IMR-90 (cell line): Measurements from ENCODE around the gene CXADR. TPM values are rescaled to one million over a fixed set of nuclear protein-coding genes. Genes with fewer than 3 reads are reported as not detected.

Experiments
- ATAC-seq: fragments of 200-7000 bp; cut with Tn5 transposase; 2 replicates; pipeline ENCODE4 v1.9.1; 2020; ENCODE audit warnings: low read depth, mild to moderate bottlenecking, moderate library complexity
- BruUV-seq: library from RNA; stranded (reverse); fragments of 400-500 nt; replicated peaks from 2 replicates; lab custom pipeline; 2021; lab: Mats Ljungman, UMichigan
- CTCF ChIA-PET: fragments of 300-600 bp; formaldehyde crosslinking; extraction: SDS; loops from one replicate; lab custom pipeline; 2021; ENCODE audit warnings: antibody characterized with exemption; lab: Yijun Ruan, JAX
- POLR2A ChIA-PET: fragments of 300-600 bp; sonication (Branson Sonifier 250); formaldehyde crosslinking; loops from one replicate; lab custom pipeline; 2022; ENCODE audit warnings: antibody characterized with exemption; ENCODE audit not compliant: unreplicated experiment; lab: Charles Lee
- DNase-seq: peaks from one replicate; pipeline ENCODE4 v3.0.0; 2013
- H2AFZ ChIP-seq: replicated peaks from 2 replicates; pipeline ENCODE3; 2013; ENCODE audit warnings: low read length, mild to moderate bottlenecking; ENCODE audit not compliant: poor library complexity
- H2AK5ac ChIP-seq: 2 replicates; pipeline ENCODE4 v1.6.1; 2013; ENCODE audit warnings: low read depth, low read length, inconsistent platforms
- H2AK9ac ChIP-seq: replicated peaks from 2 replicates; pipeline ENCODE3; 2013; ENCODE audit warnings: mild to moderate bottlenecking, low read depth, low read length, moderate library complexity; ENCODE audit not compliant: poor library complexity
- H2BK120ac ChIP-seq: 2 replicates; pipeline ENCODE4 v1.6.1; 2013; ENCODE audit warnings: low read depth, low read length, inconsistent platforms
- H2BK15ac ChIP-seq: 3 replicates; pipeline ENCODE4 v1.6.1; 2013; ENCODE audit warnings: low read depth, low read length, inconsistent platforms
- H2BK20ac ChIP-seq: 2 replicates; pipeline ENCODE4 v1.6.1; 2013; ENCODE audit warnings: low read depth, mild to moderate bottlenecking, inconsistent platforms, low read length, moderate library complexity
- H2BK5ac ChIP-seq: 2 replicates; pipeline ENCODE4 v1.6.1; 2013; ENCODE audit warnings: mild to moderate bottlenecking, low read depth, low read length, inconsistent platforms; ENCODE audit not compliant: poor library complexity, severe bottlenecking
- H3K14ac ChIP-seq: replicated peaks from 2 replicates; pipeline ENCODE4 v1.6.1; 2013; ENCODE audit warnings: low read depth, low read length, inconsistent platforms
- H3K18ac ChIP-seq: 2 replicates; pipeline ENCODE4 v1.6.1; 2013; ENCODE audit warnings: low read depth, low read length, control low read depth
- H3K23ac ChIP-seq: 2 replicates; pipeline ENCODE4 v1.6.1; 2013; ENCODE audit warnings: low read depth, low read length, inconsistent platforms
- H3K27ac ChIP-seq: 2 replicates; pipeline ENCODE4 v1.5.1; 2013; ENCODE audit warnings: mild to moderate bottlenecking, control low read depth, low read length; ENCODE audit not compliant: insufficient read depth
- H3K27me3 ChIP-seq: 2 replicates; pipeline ENCODE4 v1.6.1; 2013; ENCODE audit warnings: low read length; ENCODE audit not compliant: control insufficient read depth, insufficient read depth
- H3K36me3 ChIP-seq: 2 replicates; pipeline ENCODE4 v1.6.1; 2013; ENCODE audit warnings: low read length, mixed read lengths; ENCODE audit not compliant: control insufficient read depth, insufficient read depth
- H3K4ac ChIP-seq: 2 replicates; pipeline ENCODE4 v1.6.1; 2013; ENCODE audit warnings: low read depth, low read length, inconsistent platforms
- H3K4me1 ChIP-seq: 2 replicates; pipeline ENCODE4 v1.6.1; 2013; ENCODE audit warnings: low read length, mixed read lengths; ENCODE audit not compliant: control insufficient read depth, insufficient read depth
- H3K4me2 ChIP-seq: 2 replicates; pipeline ENCODE4 v1.6.1; 2013; ENCODE audit warnings: low read depth, mild to moderate bottlenecking, control low read depth, low read length, moderate library complexity
- H3K4me3 ChIP-seq: 2 replicates; pipeline ENCODE4 v1.5.1; 2013; ENCODE audit warnings: low read depth, mild to moderate bottlenecking, control low read depth, low read length, moderate library complexity; ENCODE audit not compliant: insufficient read depth
- H3K56ac ChIP-seq: 2 replicates; pipeline ENCODE4 v1.6.1; 2013; ENCODE audit warnings: low read length, inconsistent platforms; ENCODE audit not compliant: insufficient read depth; ENCODE audit errors: extremely low read depth
- H3K79me1 ChIP-seq, 2 experiments: 2 replicates each; pipeline ENCODE4 v1.6.1; 2013; ENCODE audit warnings: low read length in 2 of 2, inconsistent platforms in 1 of 2, low read depth in 1 of 2
- H3K9ac ChIP-seq: 2 replicates; pipeline ENCODE4 v1.6.1; 2013; ENCODE audit warnings: low read depth, low read length, control low read depth
- H3K9me1 ChIP-seq: 2 replicates; pipeline ENCODE4 v1.6.1; 2013; ENCODE audit warnings: low read length, inconsistent platforms; ENCODE audit not compliant: insufficient read depth
- H3K9me3 ChIP-seq: 2 replicates; pipeline ENCODE4 v1.6.1; 2013; ENCODE audit warnings: low read length; ENCODE audit not compliant: control insufficient read depth, insufficient read depth
- H4K20me1 ChIP-seq: 2 replicates; pipeline ENCODE4 v1.6.1; 2013; ENCODE audit warnings: low read length, inconsistent platforms; ENCODE audit not compliant: insufficient read depth
- H4K5ac ChIP-seq: 2 replicates; pipeline ENCODE4 v1.6.1; 2013; ENCODE audit warnings: mild to moderate bottlenecking, low read depth, low read length, control low read depth
- H4K8ac ChIP-seq, 2 experiments: 2 replicates each; pipeline ENCODE4 v1.6.1; 2013; ENCODE audit warnings: low read depth in 2 of 2, low read length in 2 of 2, control low read depth in 1 of 2, inconsistent platforms in 1 of 2
- H4K91ac ChIP-seq: 2 replicates; pipeline ENCODE4 v1.6.1; 2013; ENCODE audit warnings: low read depth, low read length, inconsistent platforms; ENCODE audit not compliant: insufficient read depth
- BHLHE40 ChIP-seq: fragments of 150-350 bp; IDR thresholded peaks from 2 replicates; pipeline ENCODE4 v1.6.1; 2016; ENCODE audit warnings: mild to moderate bottlenecking, low read depth, low read length
- CEBPB ChIP-seq: IDR thresholded peaks from 2 replicates; pipeline ENCODE4 v1.6.1; 2012; ENCODE audit warnings: low read depth, low read length, improper control_type of control experiment
- CHD1 ChIP-seq: IDR thresholded peaks from 2 replicates; pipeline ENCODE4 v1.6.1; 2012; ENCODE audit warnings: low read depth, low read length, improper control_type of control experiment
- CTCF ChIP-seq: conservative IDR thresholded peaks from 2 replicates; pipeline ENCODE4 v1.5.1; 2012; ENCODE audit warnings: mild to moderate bottlenecking, low read depth, low read length, improper control_type of control experiment
- ELK1 ChIP-seq: fragments of 150-350 bp; IDR thresholded peaks from 2 replicates; pipeline ENCODE4 v1.6.1; 2016; ENCODE audit warnings: low read depth, mild to moderate bottlenecking, low read length, moderate library complexity, borderline replicate concordance
- FOS ChIP-seq: fragments of 150-350 bp; IDR thresholded peaks from 2 replicates; pipeline ENCODE4 v1.6.1; 2016; ENCODE audit warnings: low read depth, low read length
- MAFK ChIP-seq: IDR thresholded peaks from 2 replicates; pipeline ENCODE4 v1.6.1; 2012; ENCODE audit warnings: low read depth, low read length, improper control_type of control experiment
- MAZ ChIP-seq: IDR thresholded peaks from 2 replicates; pipeline ENCODE4 v1.6.1; 2012; ENCODE audit warnings: low read depth, mild to moderate bottlenecking, low read length, improper control_type of control experiment, moderate library complexity, borderline replicate concordance
- MXI1 ChIP-seq: IDR thresholded peaks from 2 replicates; pipeline ENCODE4 v1.6.1; 2012; ENCODE audit warnings: low read depth, mild to moderate bottlenecking, low read length, moderate library complexity, borderline replicate concordance
- NFE2L2 ChIP-seq: fragments of 150-350 bp; IDR thresholded peaks from 2 replicates; pipeline ENCODE4 v1.6.1; 2016; ENCODE audit warnings: low read depth, mild to moderate bottlenecking, low read length
- POLR2A ChIP-seq: IDR thresholded peaks from 2 replicates; pipeline ENCODE4 v1.6.1; 2012; ENCODE audit warnings: mild to moderate bottlenecking, low read depth, low read length
- RAD21 ChIP-seq: IDR thresholded peaks from 2 replicates; pipeline ENCODE4 v1.6.1; 2012; ENCODE audit warnings: low read length, improper control_type of control experiment
- RCOR1 ChIP-seq: IDR thresholded peaks from 2 replicates; pipeline ENCODE4 v1.6.1; 2012; ENCODE audit warnings: mild to moderate bottlenecking, low read length, improper control_type of control experiment; ENCODE audit not compliant: insufficient replicate concordance
- RFX5 ChIP-seq: IDR thresholded peaks from 2 replicates; pipeline ENCODE4 v1.8.0; 2012; ENCODE audit warnings: low read depth, mild to moderate bottlenecking, low read length, moderate library complexity
- SMC3 ChIP-seq: fragments of 150-350 bp; IDR thresholded peaks from 2 replicates; pipeline ENCODE4 v1.6.1; 2016; ENCODE audit warnings: low read depth, mild to moderate bottlenecking, antibody characterized with exemption, low read length, moderate library complexity
- USF2 ChIP-seq: fragments of 150-350 bp; IDR thresholded peaks from 2 replicates; pipeline ENCODE4 v1.6.1; 2017; ENCODE audit warnings: mild to moderate bottlenecking, antibody characterized with exemption, low read length, low read depth
- WGBS, 2 experiments: methylation state at CpG; one replicate each; pipeline versions ENCODE4 v1.1.5 to v1.1.7; 2013; ENCODE audit warnings: missing lambda C conversion rate in 2 of 2; ENCODE audit not compliant: insufficient read length in 1 of 2; ENCODE audit errors: extremely low coverage in 2 of 2; 5-methylcytosine and 5-hydroxymethylcytosine counted together
- dilution Hi-C: fragments of 300-500 bp; cut with HindIII; formaldehyde crosslinking; loops from one replicate; pipeline ENCODE4 v1.14.3; 2018; ENCODE audit warnings: low sequenced_read_pairs; ENCODE audit not compliant: unreplicated experiment
- in situ Hi-C: fragments of 300-500 bp; cut with MboI; formaldehyde crosslinking; loops from 3 replicates; pipeline ENCODE4 v1.14.3; 2019; ENCODE audit warnings: low sequenced_read_pairs, inconsistent platforms, mixed read lengths
- intact Hi-C: fragments of 100-400 bp; cut with micrococcal nuclease; formaldehyde crosslinking; loops from 2 replicates; pipeline ENCODE4 v1.10.0; 2022
- polyA plus RNA-seq, 3 experiments: library from polyadenylated mRNA; depleted of rRNA; stranded (reverse); fragments of >200 nt; gene quantifications; 2 replicates each; pipeline ENCODE4 v1.2.3, GENCODE V29; 2012; ENCODE audit warnings: low replicate concordance in 1 of 3
- total RNA-seq: library from RNA; depleted of rRNA; stranded (reverse); fragments of >200 nt; gene quantifications from 2 replicates; pipeline ENCODE4 v1.2.3, GENCODE V29; 2012

The CXADR gene
- total and polyA plus RNA-seq, 2 of the 4 experiments (the other 2 are of a cell fraction), result 0.21 to 1.1 TPM

GRCh38 chr21:17540530-17540929, 27.7 kb downstream of the CXADR start:
- Histone ChIP-seq H3K9ac (no peak overlapping the region), H2BK20ac (no peak overlapping the region), H3K9me3 (no peaks in the 10 kb centered on the region), H4K8ac (no peak overlapping the region), H3K79me1 (no peaks in the 10 kb centered on the region), H3K27ac (no peak overlapping the region), H3K4me1 (no peaks in the 10 kb centered on the region), H2AK9ac (no peak overlapping the region), H3K4ac (no peak overlapping the region), H3K27me3 (peaks cover 8% of the 10 kb centered on the region), H3K4me3 (no peak overlapping the region), H2BK5ac (no peak overlapping the region), H3K56ac (no peak overlapping the region), H2AK5ac (no peak overlapping the region), H3K14ac (no peak overlapping the region), H2BK15ac (no peak overlapping the region), H4K91ac (no peak overlapping the region), H2BK120ac (no peak overlapping the region), H3K36me3 (no peaks in the 10 kb centered on the region), H3K18ac (no peak overlapping the region), H3K4me2 (no peak overlapping the region), H3K9me1 (no peaks in the 10 kb centered on the region), H4K5ac (no peak overlapping the region), H4K20me1 (no peaks in the 10 kb centered on the region), H2AFZ (no peak overlapping the region), H3K23ac (no peak overlapping the region)
- no peak for ATAC-seq
- no TSS peak for BruUV-seq
- in situ Hi-C loops, result no loop called here
- WGBS, 2 experiments, result 100% methylated on average over 1 of the region's 4 CpGs; no CpG with 5 or more reads in 1 of the 2 experiments
- intact Hi-C loops, result no loop called here
- TF ChIP-seq POLR2A (no peak), MAZ (no peak), RFX5 (no peak), CTCF (no peak), RCOR1 (no peak), USF2 (no peak), BHLHE40 (no peak), FOS (no peak), CEBPB (no peak), CHD1 (no peak), RAD21 (no peak), ELK1 (no peak), MXI1 (no peak), MAFK (no peak), NFE2L2 (no peak), SMC3 (no peak)
- DNase-seq, result no peak
- POLR2A ChIA-PET, result no interaction called here
- dilution Hi-C loops, result no loop called here
- CTCF ChIA-PET, result no interaction called here
